ENCODE data around the gene CHL1.

The CHL1 gene

DNA sequence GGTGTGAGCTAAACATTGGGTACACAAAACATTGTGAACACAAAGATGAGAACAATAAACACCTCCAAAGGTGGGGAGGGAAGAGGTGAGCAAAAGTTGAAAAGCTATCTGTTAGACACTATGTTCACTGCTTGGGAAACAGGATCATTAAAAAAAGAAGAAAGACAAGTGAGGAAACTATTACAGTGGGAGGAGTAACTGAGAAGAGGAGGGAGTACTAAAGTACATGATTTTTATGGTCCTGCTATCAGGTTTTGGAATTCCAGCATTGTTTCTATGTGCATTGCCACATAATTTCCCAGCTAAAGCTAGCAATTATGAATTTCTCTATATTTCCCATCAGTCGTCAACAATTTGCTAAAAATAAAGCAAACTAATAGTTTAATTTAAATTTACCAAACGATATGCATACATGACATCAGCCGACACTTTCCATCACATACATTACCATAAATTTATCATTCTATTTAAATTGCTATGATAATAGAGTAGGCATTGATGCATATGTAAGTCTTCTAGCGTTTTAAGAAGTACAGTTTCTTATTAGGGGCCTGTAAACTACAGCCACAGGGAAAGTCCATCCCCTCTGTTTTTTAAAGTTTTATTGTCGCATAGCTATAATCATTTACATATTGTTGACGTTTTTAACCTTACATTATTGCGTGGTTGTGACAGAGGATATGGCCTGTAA is 221.8 kb downstream of the CHL1 start:
- DNase-seq, result no peak

DNA sequence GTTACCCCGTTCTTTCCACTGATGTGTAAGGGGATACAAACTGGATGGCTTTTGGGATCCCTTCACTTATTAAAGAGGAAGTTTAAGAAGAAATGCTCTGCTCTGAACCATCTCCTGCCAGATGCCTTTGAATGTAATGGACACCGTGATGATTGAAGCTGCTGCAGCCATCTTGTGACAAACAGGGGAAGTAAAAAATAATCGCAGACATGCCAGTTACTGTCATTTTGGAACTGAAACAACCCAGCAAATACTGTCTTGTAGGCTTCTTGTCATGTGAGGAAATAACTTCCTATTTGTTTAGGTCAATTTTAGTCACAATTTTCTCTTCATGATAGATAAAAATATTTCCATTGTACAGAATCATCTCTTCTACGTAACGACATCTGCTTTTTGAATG is 224.0 kb downstream of the CHL1 start:
- DNase-seq, result no peak

DNA sequence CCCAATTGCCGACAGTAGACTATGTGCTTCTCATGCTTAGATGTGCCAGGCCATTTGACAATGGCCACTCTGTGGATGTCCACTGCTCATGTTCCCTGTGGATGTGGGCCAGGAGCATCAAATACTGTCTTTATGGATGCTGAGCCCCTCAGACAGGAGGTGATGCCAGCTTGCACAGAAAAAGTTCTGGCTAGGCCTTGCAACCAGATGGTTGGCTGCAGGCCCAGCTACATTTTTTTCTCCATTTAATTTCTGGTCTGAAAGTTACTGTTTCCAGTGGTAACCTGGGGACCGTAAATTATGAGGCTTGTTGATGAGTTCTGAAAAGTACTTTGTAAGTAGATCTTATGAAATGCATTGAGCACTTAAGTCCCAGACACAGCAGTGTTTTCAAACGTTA is 228.5 kb downstream of the CHL1 start:
- DNase-seq, result no peak

DNA sequence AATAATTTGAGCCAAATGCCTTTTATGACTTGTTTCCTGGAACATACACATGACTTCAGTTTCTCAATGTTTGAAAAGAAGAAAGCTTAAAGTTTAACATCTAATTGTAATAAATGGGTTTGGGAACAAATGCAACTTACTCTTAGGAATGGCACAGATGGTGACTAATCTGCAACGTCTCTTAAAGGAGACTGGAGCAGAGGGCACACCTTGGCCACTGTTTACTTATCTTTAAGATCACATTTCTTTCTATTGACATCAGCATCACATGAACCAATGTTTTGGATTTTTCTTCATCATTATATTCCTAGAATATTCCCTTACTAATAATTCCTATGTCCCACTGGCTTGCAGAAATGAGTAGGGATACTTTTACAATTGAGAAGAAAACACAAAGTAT is 229.5 kb downstream of the CHL1 start:
- DNase-seq, result no peak

DNA sequence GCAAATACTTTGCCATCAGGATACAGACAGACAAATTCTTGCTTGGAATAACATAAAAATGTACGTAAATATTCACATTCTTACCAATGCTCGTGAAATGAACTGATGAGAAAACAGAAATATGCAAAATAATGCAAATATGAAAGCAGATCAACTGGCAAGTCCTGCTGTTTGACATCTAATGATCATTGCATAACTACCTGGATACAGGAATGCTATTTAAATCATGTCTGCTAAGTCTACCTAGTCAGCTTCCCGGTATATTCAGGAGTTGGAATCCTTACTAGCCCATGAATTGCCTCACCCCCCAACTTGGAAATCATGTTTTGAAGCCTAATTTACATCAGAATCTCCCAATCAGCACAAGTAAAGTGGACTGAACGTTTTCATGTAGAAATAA is 230.6 kb downstream of the CHL1 start:
- DNase-seq, result no peak

DNA sequence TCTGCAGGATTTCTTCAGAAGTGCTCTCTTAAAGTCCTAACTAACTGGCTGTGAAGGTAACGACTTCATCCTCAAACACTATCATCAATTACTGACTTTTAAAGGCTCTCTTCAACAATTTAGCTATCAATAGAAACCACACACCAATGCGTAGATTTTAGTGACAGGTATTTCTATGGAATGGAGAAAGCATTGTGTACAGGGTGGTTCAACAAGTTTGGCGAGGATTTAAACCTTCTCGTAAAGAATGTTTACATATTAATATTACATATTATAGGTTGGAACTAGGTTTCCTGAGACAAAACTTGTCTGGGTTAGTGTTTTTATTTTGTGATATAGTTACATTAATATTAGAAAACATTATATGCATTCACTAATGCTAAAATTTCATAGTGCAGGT is 233.6 kb downstream of the CHL1 start:
- DNase-seq, result no peak

DNA sequence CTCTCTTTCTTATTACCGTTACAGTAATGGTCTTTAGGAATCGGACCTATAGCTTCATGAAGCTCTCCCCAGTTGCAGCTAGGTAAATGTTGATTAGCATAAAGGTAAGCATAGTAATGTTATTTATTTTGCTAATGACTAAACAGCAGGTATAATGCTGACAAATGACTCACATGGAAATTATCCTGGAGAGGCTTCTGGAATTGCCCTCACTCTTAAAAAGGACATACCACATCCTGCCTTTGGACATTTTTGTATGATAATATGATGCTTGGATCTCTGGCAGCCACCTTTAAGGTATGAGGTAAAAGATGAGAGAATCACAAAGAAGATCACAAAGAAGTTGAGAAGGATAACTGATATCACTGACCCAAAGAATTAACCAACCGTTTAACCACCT is 238.6 kb downstream of the CHL1 start:
- DNase-seq, result no peak

DNA sequence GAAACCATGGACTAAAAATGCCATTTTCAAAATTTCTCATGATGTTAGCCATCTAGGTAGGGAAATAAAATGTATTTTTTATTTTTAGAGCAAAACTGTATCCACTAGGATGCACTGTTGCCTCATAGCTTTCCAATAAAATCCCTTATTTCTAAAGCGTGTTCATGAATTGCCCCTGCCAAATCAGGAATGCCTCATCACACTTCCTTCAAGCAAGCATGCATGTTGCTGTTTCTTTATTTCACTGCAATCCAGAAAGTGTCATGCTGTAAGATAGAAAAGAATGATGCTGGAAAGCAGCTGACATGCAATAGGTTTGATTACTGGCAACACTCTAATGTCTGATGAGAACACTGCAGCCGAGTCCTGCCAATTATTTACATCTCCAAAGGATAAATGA is 239.5 kb downstream of the CHL1 start:
- DNase-seq, result no peak

DNA sequence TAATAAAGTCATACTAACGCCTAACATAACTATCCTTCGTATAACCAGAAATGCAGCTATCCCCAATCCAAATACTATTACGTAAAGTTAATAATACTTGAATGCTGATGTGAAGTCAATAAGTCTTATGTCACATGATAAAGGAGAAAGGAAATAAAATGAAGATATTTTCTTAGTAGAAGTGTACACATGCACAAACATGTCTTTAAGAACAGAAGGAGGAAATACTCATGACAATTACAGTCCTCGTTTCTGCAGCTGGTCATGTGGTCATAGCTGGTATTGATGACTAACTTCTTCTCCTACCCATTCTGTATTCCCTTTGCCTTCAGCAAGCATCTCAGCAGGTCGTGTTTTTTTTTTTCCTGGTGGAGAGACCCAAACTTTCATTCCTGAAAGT is 244.3 kb downstream of the CHL1 start:
- no peak for DNase-seq

DNA sequence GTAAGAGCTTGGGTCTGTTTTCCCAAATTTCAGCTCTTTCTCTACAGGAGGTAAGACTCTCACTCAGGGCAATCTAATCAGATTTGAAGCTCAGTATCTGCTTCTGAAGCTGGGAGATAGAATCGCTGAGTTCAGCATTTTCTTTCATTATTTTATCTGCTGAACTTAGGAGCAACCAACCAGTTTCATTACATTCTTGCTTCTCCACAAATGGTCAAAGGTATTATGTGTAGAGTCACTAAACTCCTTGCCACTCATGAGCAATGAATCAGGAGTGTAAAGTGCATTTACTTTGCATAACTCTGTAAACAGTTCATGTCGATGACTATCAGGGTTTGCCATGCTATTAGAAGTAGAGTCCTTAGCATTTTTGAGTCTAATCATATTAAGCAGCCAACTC is 249.4 kb downstream of the CHL1 start:
- no peak for DNase-seq

DNA sequence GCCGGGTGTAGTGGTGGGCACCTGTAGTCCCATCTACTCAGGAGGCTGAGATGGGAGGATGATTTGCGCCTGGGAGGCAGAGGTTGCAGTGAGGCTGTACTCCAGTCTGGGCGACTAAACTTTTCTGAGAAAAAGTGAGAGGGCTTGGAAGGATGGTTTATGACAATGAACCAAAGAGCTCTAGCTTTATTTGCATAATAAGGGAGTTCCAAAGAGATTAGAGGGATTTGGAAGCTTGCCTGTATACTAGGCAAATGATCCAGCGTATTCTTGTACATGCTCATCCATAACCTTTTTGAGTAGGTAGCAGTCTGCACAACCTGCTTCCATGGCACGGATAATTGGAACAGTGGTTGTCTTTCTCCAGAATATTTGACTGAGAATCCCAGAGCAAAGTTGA is 251.1 kb downstream of the CHL1 start:
- no peak for DNase-seq

DNA sequence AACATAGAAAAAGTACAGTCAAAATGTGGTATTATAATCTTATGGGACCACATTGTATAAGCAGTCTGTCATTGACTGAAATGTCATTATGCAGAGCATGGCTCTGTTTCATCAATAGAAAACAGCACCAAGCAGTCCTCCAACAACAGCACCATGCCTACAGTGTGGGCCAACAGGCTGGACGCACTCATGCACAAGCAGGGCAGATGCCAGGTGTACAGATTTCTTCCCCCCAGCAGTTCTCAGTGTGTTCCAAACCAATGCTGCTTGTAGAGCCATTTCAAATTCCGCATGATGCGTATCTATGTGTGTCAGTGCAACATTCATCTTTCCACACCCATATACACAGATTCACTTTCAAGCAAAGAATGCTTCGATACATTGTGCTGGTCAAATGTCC is 253.1 kb downstream of the CHL1 start:
- no peak for DNase-seq

DNA sequence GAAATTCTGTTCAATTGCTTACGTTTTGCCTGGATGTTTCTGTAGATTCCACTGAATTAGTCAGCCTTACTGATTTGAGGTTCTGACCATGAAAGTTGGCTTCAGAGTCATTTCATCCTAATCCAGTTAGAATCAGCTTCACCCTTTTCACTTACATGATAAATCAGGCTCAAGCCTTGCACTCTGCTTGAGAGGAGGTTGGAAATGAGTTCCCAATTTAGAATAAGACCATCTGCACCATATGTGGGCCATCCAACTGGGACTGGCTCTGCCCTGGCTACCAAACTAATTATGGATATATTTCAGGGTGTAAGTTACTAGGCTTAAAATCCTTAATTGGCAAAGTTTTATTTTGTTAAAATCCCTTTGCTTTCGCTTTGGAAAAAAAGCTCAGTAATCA is 255.7 kb downstream of the CHL1 start:
- no peak for DNase-seq

DNA sequence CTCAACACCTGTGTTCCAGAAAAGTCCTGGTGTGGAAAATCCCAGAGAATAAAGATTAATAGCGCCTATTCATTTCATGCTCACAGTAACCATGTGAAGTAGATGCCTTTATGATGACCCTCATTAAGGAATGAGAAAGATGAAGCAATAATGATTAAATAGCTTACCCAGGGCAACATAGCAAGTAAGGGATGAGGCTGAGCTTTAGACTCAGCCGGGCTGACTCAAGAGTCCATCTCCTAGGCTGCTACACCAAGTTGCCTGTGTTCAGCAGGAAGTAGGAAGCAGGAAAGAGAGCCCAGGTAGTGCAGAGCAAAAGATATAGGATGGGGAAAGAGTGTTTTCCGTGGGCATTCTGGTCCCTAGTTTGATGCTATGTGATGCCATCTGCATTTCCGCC is 256.5 kb downstream of the CHL1 start:
- no peak for DNase-seq

DNA sequence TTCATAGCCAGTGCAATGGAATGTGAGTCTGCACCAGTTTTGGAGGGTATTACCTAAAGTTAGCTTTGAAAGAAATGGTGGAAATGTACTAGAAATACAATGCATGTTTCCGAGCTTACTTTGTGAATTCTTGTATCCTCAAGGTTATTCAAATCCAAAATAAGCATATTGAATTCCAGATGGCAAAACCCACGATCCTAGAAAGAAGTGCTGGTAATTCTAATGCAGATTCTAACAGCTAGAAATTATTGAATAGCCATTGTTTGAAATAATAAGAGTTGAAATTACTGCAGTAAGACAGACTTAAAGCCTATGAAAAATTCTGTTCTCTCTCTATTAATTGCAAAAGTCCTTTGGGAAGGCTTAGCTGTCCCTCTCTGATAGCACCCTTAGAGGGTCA is 258.4 kb downstream of the CHL1 start:
- no peak for DNase-seq

DNA sequence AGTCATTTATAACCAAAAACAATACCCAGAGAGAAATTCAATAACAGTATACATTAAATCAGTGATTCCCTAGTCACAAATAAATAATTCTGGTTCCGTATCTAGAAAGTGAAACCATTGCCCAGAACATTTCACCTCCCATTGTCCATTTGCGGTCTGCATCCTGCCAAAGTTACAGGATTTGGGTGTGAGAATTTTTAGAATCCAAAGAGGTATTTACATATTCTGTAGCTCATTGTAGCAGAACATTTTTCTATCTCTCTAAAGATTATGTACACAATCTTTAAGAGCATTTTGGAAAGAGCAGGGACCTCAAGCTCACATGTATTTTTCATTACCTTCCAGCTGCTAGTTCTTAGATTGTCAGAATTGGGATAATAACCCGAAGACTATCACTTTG is 261.6 kb downstream of the CHL1 start:
- no peak for DNase-seq

DNA sequence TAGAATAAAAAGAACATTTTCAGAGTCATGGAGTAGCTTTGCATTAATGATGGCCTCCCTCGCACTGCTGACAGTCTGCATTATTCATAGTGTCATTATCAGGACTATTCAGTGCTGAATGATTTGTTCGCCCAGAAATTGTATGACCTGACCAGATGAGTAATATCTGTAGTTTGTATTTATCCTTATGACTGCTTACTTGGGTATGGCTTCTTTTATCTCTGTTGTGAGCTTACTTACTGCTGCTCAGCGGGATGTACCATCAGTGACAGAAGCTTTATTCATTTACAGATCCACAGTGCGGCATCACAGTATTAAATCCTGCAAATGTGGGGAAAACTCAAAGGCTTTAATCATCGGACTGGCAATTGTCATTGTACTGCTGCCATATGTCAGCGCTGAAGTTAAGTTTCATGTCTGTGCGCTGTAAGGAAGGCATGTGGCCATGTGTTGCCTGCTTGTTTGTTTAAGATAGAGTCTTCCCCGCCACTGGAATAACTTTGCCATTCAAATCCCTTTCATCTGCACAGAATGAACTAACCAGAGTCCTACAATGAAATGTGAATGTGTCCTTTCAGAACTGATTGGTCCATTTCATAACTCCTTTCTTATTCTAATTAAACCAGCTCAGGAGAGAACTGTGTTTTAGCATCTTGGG is 262.2 kb downstream of the CHL1 start:
- DNase-seq, result no peak

Data from fibroblast of upper back skin (primary cell).